Measurements from ENCODE around the gene NDUFB10.

- TF ChIP-seq, protein P1, sequence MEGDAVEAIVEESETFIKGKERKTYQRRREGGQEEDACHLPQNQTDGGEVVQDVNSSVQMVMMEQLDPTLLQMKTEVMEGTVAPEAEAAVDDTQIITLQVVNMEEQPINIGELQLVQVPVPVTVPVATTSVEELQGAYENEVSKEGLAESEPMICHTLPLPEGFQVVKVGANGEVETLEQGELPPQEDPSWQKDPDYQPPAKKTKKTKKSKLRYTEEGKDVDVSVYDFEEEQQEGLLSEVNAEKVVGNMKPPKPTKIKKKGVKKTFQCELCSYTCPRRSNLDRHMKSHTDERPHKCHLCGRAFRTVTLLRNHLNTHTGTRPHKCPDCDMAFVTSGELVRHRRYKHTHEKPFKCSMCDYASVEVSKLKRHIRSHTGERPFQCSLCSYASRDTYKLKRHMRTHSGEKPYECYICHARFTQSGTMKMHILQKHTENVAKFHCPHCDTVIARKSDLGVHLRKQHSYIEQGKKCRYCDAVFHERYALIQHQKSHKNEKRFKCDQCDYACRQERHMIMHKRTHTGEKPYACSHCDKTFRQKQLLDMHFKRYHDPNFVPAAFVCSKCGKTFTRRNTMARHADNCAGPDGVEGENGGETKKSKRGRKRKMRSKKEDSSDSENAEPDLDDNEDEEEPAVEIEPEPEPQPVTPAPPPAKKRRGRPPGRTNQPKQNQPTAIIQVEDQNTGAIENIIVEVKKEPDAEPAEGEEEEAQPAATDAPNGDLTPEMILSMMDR (IDR thresholded peaks at IDR 0.05), result no peak
- no peak for TF ChIP-seq POLR2A (IDR thresholded peaks at IDR 0.05)
These were observed 14.6 kb upstream of the NDUFB10 start for GRCh38 chr16:1944612-1945199.

Measured in right lobe of liver (tissue), 4 donors.